NCI-H2227 (cell line): Measurements from ENCODE around the gene AGRN.
A peak's percentile ranks its signal among the peaks of the same experiment; 100 is the strongest.
"Not testable (repeated sequence)": the region's sequence is repeated elsewhere in the genome, so short reads cannot be mapped to it uniquely, and the experiment has no call there.

Source experiments
- DNase-seq: peaks from one replicate; lab custom pipeline; 2025; ENCODE audit not compliant: unreplicated experiment; lab: John Stamatoyannopoulos, UW

AGRN gene

GRCh38 chr1:1019122-1019999, 559 bp upstream of the AGRN start:
- peak; percentile 92 for DNase-seq

GRCh38 chr1:1020415-1021009, 592 bp downstream of the AGRN start:
- peak; percentile 53 for DNase-seq

DNA sequence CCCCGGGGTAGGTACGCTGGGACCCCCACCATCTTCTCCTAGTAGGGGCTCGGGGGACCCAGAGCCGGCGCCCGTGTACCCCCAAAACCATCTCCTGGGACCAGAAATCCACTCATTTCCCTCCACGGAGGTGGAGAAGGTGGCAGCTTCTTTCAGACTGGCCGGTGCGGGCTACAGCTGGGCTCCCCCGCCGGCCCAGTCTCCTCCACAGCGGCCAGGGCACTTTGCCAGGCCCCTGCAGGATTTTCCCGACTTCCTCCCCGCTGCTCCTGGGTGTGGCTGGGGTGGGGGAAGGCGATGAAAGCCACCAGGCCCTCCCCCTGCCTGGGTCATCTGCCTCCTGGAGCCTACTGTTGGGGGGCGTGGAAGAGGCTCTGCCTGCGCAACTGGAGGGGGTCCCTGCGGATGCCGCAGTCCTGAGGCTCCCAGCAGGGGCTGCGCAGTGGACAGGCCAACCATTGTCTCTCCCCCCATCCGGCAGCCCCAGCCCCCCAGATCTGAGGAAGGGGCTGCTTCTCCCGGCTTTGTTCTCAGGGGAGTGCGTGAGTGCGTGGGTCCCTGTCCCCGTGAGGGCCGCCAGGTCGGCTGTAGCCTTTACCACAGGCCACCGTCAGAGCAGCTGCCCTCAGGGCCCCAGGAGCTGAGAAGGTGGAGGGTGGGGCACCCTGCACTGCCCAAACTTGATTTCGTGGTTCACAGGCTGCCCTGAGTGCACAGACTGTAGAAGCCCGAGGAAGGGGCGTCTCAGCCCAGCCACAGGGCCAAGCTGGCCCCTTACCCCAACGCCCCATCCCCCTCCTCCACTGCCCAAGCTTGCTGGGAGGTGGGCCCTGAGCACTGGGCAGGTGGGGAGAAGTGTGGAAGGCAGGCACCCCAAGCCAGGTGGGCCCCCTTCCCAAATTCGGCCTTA, 1.3 kb downstream of the AGRN start:
- DNase-seq = peak; percentile 71

DNA sequence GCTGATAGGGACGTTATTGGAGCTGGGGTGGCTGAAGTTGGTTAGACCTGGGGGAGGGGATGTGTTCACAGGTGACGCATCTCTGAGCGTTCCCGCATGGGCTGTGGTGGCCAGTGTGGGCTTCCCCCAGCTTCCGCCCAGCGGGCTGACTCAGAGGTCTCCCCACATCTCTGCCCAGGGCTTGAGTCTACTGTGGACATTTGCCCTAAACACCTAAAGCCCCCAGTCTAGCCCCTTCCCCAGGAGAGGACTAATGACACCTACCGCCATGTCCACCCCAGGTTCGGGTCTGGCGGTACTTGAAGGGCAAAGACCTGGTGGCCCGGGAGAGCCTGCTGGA, 2.0 kb downstream of the AGRN start:
- DNase-seq = no peak

GRCh38 chr1:1022302-1023009, 2.5 kb downstream of the AGRN start:
- DNase-seq = no peak

DNA sequence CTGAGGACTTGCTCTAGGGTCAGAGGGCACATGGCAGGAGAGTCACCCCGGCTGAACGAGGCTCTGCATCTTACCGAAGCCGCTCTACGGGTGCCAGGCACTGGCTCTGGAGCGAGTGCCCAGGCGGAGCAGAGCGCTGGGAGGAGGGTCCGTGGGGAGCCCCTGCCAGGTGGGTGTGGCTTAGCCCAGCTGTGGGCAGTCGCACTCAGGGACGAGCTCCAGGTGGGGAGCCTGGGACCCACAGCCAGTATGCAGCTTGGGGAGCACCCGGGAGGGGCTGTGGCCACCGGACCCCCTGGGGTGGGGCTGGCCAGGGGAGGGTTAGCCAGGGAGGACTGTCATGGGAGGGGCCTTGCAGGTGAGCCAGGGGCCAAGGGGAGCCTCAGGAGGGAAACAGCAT, 3.8 kb downstream of the AGRN start:
- DNase-seq = no peak

GRCh38 chr1:1024149-1024770, 4.3 kb downstream of the AGRN start:
- DNase-seq = no peak

- DNase-seq = no peak
Observed at GRCh38 chr1:1024771-1025699, 5.1 kb downstream of the AGRN start.

DNA sequence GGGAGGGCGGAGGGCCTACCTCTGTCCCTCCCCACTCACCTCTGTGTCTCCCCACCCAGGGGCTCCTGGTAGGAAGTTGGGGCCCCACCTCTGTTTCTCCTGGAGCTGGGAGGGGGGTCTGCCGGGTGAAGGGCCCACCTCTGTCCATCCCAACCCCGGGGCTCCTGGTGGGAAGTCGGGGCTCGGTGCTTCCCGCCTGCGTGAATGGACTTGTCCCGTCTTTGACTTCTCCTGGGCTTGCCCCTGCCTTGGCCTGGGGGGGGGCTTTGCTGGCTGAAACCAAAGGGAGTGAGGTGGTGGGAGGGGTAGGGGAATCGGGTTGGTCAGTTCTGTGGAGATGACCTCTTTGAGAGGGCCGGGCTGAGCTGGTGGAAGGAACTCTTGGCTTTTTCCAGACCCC, 5.8 kb downstream of the AGRN start:
- no peak for DNase-seq

DNA sequence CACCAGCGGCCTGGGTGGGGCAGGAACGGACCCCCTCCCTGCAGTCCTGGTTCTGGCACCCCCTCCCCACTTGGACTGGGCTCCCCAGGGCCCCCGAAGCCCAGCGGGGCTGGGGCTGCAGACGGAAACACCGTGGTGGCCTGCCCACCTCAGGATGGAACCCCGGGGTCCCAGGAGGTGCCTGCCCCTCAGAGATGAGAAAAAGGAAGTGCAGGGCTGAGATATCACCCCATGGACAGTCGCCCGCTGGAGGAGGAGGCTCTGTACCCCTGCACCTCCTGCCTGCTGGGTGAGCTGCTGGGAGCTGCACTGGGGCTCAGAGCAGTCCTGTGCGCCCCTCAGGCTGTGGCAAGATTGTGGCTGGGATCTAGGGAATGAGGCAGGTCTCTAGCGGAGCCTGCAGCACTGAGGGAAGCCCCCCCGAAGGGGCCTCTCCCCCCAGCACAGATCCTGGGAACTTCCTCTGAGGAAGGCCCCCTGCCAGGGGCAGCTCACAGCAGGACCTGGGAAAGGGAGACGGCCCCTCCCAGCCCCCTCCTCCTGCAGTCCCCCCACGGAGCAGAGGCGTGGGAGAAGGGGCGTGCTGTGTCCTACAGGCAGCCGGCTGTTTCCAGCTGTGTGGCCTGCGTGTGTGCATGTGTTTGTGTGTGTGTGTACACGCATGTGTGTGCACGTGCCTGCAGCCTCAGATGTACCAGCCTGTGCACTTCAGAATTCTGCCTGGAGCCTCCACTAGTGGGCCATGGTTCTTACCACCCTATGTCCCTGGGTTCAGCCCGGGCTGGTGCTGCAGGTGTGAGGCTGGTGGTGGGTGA, 6.9 kb downstream of the AGRN start:
- no peak for DNase-seq

DNA sequence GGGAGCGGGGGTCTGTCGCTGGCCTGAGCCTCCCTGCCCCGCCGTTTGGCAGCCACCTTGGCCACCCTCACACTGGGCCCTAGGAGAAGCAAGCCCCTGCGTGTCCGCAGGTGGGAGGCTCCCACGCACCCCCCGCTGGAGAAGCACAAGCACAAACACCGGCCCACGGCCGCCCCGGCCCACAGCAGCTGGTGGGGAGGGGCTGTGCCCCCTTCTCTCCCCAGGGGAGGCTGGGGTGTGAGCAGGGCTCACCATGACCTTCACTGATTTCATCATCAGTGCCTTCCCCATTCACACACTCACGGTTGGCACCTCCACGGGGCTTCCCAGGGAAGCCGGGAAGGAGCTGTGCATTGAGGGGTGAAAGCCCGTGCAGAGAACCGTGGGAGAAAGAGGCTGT, 7.9 kb downstream of the AGRN start:
- no peak for DNase-seq

- not testable (repeated sequence) for DNase-seq
Observed at GRCh38 chr1:1030867-1031658, 11.1 kb downstream of the AGRN start.

- DNase-seq = no peak
Observed at GRCh38 chr1:1031659-1032235, 11.8 kb downstream of the AGRN start.

- peak; percentile 52 for DNase-seq
Observed at GRCh38 chr1:1032424-1032823, 12.5 kb downstream of the AGRN start.

DNA sequence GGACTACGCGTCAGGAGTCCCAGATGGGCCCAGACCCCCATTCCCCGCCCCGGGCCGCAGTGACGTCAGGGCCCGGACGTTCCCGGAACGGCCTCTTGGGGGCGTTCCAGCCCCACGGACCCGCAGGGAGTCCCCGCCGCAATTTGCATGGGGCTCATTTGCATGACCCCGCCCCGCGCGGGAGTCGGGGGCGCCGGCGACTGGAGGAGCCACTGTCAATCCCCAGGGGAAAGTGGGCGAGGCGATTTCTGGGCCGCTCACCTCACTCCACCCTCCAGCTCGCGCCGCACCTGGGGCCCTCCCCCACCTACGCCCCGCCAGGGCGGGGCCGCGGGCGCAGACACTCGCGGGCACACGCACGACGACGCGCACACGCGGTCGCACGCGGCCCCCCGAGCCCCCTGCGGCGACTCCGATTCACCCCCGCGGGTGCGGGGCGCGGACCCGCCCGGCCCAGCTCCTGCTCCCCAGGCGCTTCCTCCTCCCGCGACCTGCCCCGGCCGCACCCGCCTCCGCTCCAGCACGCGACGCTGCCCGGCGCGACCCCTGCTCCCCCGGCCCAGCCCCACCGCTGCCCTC, 13.2 kb downstream of the AGRN start:
- DNase-seq = peak; percentile 99

GRCh38 chr1:1033731-1034438, 14.0 kb downstream of the AGRN start:
- DNase-seq = peak; percentile 57

GRCh38 chr1:1034439-1034781, 14.5 kb downstream of the AGRN start:
- DNase-seq = no peak
